Neural progenitor cell (in vitro differentiated cells): ENCODE results near the gene KCNK5. TPM values are rescaled to one million over a fixed set of nuclear protein-coding genes. Genes with fewer than 3 reads are reported as not detected.
A peak's percentile ranks its signal among the peaks of the same experiment; 100 is the strongest.

Experiments used
- DNase-seq: peaks from one replicate; pipeline ENCODE4 v3.0.0-alpha.2; 2016; ENCODE audit warnings: low spot score
- H2AFZ ChIP-seq: fragments of 200-600 bp; sonication (generic); replicated peaks from 2 replicates; pipeline ENCODE4 v1.6.1; 2016; ENCODE audit warnings: antibody characterized with exemption
- H3F3A ChIP-seq: fragments of 200-600 bp; sonication (generic); 2 replicates; pipeline ENCODE4 v1.6.1; 2016; ENCODE audit warnings: antibody characterized with exemption, low read depth
- H3K27ac ChIP-seq: fragments of 200-600 bp; sonication (generic); 2 replicates; pipeline ENCODE4 v1.5.1; 2016; ENCODE audit warnings: mild to moderate bottlenecking
- H3K27me3 ChIP-seq: fragments of 200-600 bp; sonication (generic); 2 replicates; pipeline ENCODE4 v1.6.1; 2016; ENCODE audit warnings: mild to moderate bottlenecking, moderate library complexity
- H3K36me3 ChIP-seq: fragments of 200-600 bp; sonication (generic); 2 replicates; pipeline ENCODE4 v1.5.1; 2016
- H3K4me1 ChIP-seq: fragments of 200-600 bp; sonication (generic); 2 replicates; pipeline ENCODE4 v1.6.1; 2016; ENCODE audit warnings: mixed run types
- H3K4me2 ChIP-seq: fragments of 200-600 bp; sonication (generic); 2 replicates; pipeline ENCODE4 v1.6.1; 2016
- H3K4me3 ChIP-seq: fragments of 200-600 bp; sonication (generic); 2 replicates; pipeline ENCODE4 v1.5.1; 2016
- H3K79me2 ChIP-seq: fragments of 200-600 bp; sonication (generic); 2 replicates; pipeline ENCODE4 v1.6.1; 2016; ENCODE audit warnings: low read depth
- H3K9ac ChIP-seq: fragments of 200-600 bp; sonication (generic); 2 replicates; pipeline ENCODE4 v1.6.1; 2016
- H3K9me3 ChIP-seq: fragments of 200-600 bp; sonication (generic); 2 replicates; pipeline ENCODE4 v1.5.1; 2016; ENCODE audit warnings: low read depth
- H4K20me1 ChIP-seq: fragments of 200-600 bp; sonication (generic); 2 replicates; pipeline ENCODE4 v1.6.1; 2016; ENCODE audit warnings: low read depth
- H3K27ac Mint-ChIP-seq: 3 replicates; pipeline ENCODE4 v1.8.0; 2021; ENCODE audit warnings: mixed read lengths
- H3K27me3 Mint-ChIP-seq: 2 replicates; pipeline ENCODE4 v1.8.0; 2022; ENCODE audit warnings: low read depth, mild to moderate bottlenecking, inconsistent platforms, moderate library complexity, mixed read lengths; ENCODE audit not compliant: insufficient read depth
- H3K36me3 Mint-ChIP-seq: 3 replicates; pipeline ENCODE4 v1.8.0; 2021; ENCODE audit warnings: mixed read lengths
- H3K4me1 Mint-ChIP-seq: 3 replicates; pipeline ENCODE4 v1.8.0; 2021; ENCODE audit warnings: mixed read lengths
- H3K4me3 Mint-ChIP-seq: 3 replicates; pipeline ENCODE4 v1.8.0; 2021; ENCODE audit warnings: mild to moderate bottlenecking, moderate library complexity, mixed read lengths
- H3K9me3 Mint-ChIP-seq: 3 replicates; pipeline ENCODE4 v1.8.0; 2020; ENCODE audit warnings: mixed read lengths
- CTCF ChIP-seq: fragments of 200-600 bp; sonication (generic); IDR thresholded peaks from 2 replicates; pipeline ENCODE4 v1.5.1; 2017; ENCODE audit warnings: antibody characterized with exemption, mild to moderate bottlenecking
- EZH2 ChIP-seq: fragments of 200-600 bp; sonication (generic); IDR thresholded peaks from 2 replicates; pipeline ENCODE4 v1.6.1; 2017; ENCODE audit warnings: antibody characterized with exemption, mild to moderate bottlenecking, moderate library complexity
- EZH2phosphoT487 ChIP-seq: fragments of 200-600 bp; sonication (generic); IDR thresholded peaks from 2 replicates; pipeline ENCODE4 v1.6.1; 2017; ENCODE audit warnings: antibody characterized with exemption
- total RNA-seq: library from RNA; depleted of rRNA; stranded (reverse); fragments of >200 nt; gene quantifications from 2 replicates; pipeline ENCODE4 v1.2.3, GENCODE V29; 2015; ENCODE audit warnings: low replicate concordance

KCNK5 gene
- total RNA-seq, 1 donor from 2014 or later: 5.7 TPM

- Mint-ChIP-seq H3K4me1 (peaks cover 22% of the 10 kb centered on the region), H3K36me3 (no peaks in the 10 kb centered on the region), H3K4me3 (no peak overlapping the region), H3K9me3 (no peaks in the 10 kb centered on the region), H3K27ac (no peak overlapping the region), H3K27me3 (peaks cover 2% of the 10 kb centered on the region)
- DNase-seq: no peak
- Histone ChIP-seq H4K20me1 (peaks cover 7% of the 10 kb centered on the region), H3K4me3 (no peak overlapping the region), H3K27me3 (no peaks in the 10 kb centered on the region), H3K4me2 (no peak overlapping the region), H3K4me1 (peaks cover 30% of the 10 kb centered on the region), H3F3A (peaks cover 4% of the 10 kb centered on the region), H3K27ac (no peak overlapping the region), H3K9me3 (no peaks in the 10 kb centered on the region), H2AFZ (no peak overlapping the region), H3K79me2 (no peaks in the 10 kb centered on the region), H3K9ac (no peak overlapping the region), H3K36me3 (no peaks in the 10 kb centered on the region)
- TF ChIP-seq EZH2: no peak
- TF ChIP-seq CTCF: no peak
- no peak for TF ChIP-seq EZH2phosphoT487
Observed at GRCh38 chr6:39213195-39213920, 15.9 kb downstream of the KCNK5 start.

- Mint-ChIP-seq H3K9me3 (no peaks in the 10 kb centered on the region), H3K27ac (peak overlapping the region; percentile 37), H3K27me3 (peaks cover 2% of the 10 kb centered on the region), H3K4me3 (no peak overlapping the region), H3K36me3 (no peaks in the 10 kb centered on the region), H3K4me1 (peaks cover 23% of the 10 kb centered on the region)
- Histone ChIP-seq H4K20me1 (no peaks in the 10 kb centered on the region), H3K4me2 (no peak overlapping the region), H3K4me1 (peaks cover 29% of the 10 kb centered on the region), H2AFZ (no peak overlapping the region), H3K4me3 (no peak overlapping the region), H3K36me3 (no peaks in the 10 kb centered on the region), H3K27me3 (no peaks in the 10 kb centered on the region), H3K79me2 (no peaks in the 10 kb centered on the region), H3K9ac (no peak overlapping the region), H3K9me3 (no peaks in the 10 kb centered on the region), H3K27ac (no peak overlapping the region), H3F3A (peaks cover 4% of the 10 kb centered on the region)
- TF ChIP-seq EZH2phosphoT487 (no peak), EZH2 (no peak), CTCF (no peak)
- no peak for DNase-seq
Observed at GRCh38 chr6:39211183-39211582, 18.1 kb downstream of the KCNK5 start.

- Mint-ChIP-seq H3K36me3 (no peaks in the 10 kb centered on the region), H3K27ac (no peak overlapping the region), H3K4me1 (peaks cover 27% of the 10 kb centered on the region), H3K9me3 (no peaks in the 10 kb centered on the region), H3K27me3 (peaks cover 2% of the 10 kb centered on the region), H3K4me3 (no peak overlapping the region)
- no peaks in the 10 kb centered on the region for H3K27me3 ChIP-seq
- no peaks in the 10 kb centered on the region for H4K20me1 ChIP-seq
- peaks cover 4% of the 10 kb centered on the region for H3F3A ChIP-seq
- no peak overlapping the region for H3K4me3 ChIP-seq
- H3K4me2 ChIP-seq: no peak overlapping the region
- no peak overlapping the region for H2AFZ ChIP-seq
- no peaks in the 10 kb centered on the region for H3K36me3 ChIP-seq
- peaks cover 28% of the 10 kb centered on the region for H3K4me1 ChIP-seq
- no peaks in the 10 kb centered on the region for H3K79me2 ChIP-seq
- H3K9me3 ChIP-seq: no peaks in the 10 kb centered on the region
- H3K9ac ChIP-seq: no peak overlapping the region
- TF ChIP-seq CTCF (no peak), EZH2phosphoT487 (no peak), EZH2 (no peak)
- DNase-seq: no peak
- H3K27ac ChIP-seq: no peak overlapping the region
Observed at GRCh38 chr6:39210450-39210849, 18.8 kb downstream of the KCNK5 start.
